ENCODE results near the gene HES3. TPM values are rescaled to one million over a fixed set of nuclear protein-coding genes. Genes with fewer than 3 reads are reported as not detected.

Gene HES3
- total and polyA plus RNA-seq, 9 donors, result not detected

DNA sequence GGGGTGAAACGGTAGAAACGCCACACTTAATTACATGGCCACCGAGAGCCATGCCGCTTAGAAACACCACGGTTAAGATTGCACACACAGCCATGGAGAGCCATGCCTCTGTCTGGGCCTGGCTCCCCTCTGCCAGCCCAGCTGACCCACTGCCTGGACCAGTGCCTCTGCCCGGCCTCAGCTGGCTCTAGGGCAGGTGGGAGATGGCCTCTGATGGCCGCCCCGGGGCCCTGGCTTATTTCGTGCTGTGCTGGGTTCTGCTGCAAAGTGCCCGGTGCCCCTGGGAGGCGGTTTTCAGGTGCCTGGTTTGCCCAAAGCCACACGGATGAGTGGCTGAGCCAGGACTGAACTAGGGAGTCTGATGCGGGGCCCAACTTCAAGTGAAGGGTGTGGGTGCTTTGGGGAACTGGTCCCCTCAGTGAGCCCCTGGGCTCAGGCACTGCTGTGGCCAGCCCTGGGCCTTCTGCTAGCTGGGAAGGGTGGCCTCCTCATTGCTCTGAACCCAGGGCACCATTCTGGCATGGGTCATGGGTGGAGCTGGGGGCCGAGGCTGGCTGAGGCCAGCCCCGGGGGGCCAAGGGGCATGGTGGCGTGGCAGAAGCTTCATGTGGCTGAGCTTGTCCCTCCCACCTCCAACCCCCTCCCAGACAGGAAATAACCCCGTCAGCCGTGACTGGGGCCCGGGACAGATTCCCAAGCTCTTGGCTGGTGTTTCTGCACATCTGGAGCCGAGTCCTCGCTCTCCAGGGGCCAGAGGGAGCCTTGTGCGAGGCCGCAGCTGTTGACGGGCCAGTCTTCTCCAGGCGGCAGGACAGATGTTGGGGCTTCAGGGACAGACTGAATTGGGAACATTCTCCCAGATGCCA lies 18.8 kb downstream of the HES3 start:
- H3K9me3 ChIP-seq, result no peaks in the 10 kb centered on the region
- no peaks in the 10 kb centered on the region for H3K27me3 ChIP-seq
- TF ChIP-seq, protein P1, sequence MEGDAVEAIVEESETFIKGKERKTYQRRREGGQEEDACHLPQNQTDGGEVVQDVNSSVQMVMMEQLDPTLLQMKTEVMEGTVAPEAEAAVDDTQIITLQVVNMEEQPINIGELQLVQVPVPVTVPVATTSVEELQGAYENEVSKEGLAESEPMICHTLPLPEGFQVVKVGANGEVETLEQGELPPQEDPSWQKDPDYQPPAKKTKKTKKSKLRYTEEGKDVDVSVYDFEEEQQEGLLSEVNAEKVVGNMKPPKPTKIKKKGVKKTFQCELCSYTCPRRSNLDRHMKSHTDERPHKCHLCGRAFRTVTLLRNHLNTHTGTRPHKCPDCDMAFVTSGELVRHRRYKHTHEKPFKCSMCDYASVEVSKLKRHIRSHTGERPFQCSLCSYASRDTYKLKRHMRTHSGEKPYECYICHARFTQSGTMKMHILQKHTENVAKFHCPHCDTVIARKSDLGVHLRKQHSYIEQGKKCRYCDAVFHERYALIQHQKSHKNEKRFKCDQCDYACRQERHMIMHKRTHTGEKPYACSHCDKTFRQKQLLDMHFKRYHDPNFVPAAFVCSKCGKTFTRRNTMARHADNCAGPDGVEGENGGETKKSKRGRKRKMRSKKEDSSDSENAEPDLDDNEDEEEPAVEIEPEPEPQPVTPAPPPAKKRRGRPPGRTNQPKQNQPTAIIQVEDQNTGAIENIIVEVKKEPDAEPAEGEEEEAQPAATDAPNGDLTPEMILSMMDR (IDR thresholded peaks at IDR 0.05), result no peak
- TF ChIP-seq POLR2A (IDR thresholded peaks at IDR 0.05) (no peak), EP300 (IDR thresholded peaks at IDR 0.05) (no peak)
- DNase-seq, result peak in 3 of 5 donors; percentile 51 to 63 (median 62)
- no peak overlapping the region for H3K27ac ChIP-seq
- no peak overlapping the region for H3K4me3 ChIP-seq
- H3K4me1 ChIP-seq (ENCODE audit: insufficient read depth), result peaks cover 23% of the 10 kb centered on the region
- WGBS, 3 donors, result 52 to 61% (median 54%) methylated on average over 25 of the region's 25 CpGs
- intact Hi-C loops (cut with DNase I), result no loop called here
- H3K36me3 ChIP-seq, result no peaks in the 10 kb centered on the region

DNA sequence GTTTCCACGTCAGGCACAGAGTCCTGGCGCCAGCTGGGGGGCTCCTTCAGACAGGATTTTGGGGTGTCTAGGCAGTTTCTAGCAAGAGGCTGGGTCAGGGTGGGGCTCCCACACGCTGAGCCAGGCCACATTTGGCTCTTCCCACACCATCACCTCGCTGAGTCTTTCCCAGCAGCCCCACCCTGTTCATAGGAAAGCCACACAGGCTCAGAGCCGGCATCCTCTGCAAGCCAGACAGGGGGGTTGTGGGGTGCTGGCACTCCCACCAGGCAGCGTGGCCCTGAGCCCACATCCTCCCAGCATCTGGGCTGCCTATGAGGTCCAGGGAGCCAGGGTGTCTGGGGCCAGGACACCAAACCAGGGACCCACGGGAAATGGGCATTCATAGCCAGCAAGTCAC lies 19.7 kb downstream of the HES3 start:
- no peak overlapping the region for H3K4me3 ChIP-seq
- no peaks in the 10 kb centered on the region for H3K36me3 ChIP-seq
- no peaks in the 10 kb centered on the region for H3K9me3 ChIP-seq
- peaks cover 23% of the 10 kb centered on the region for H3K4me1 ChIP-seq (ENCODE audit: insufficient read depth)
- TF ChIP-seq POLR2A (IDR thresholded peaks at IDR 0.05) (no peak), EP300 (IDR thresholded peaks at IDR 0.05) (no peak)
- TF ChIP-seq, protein P1 (IDR thresholded peaks at IDR 0.05), result no peak
- no peak overlapping the region for H3K27ac ChIP-seq
- intact Hi-C loops (cut with DNase I), result no loop called here
- H3K27me3 ChIP-seq, result no peaks in the 10 kb centered on the region
- DNase-seq, result no peak
- WGBS, 3 donors, result 60 to 77% (median 71%) methylated on average over 6 to 7 of the region's 7 CpGs

DNA sequence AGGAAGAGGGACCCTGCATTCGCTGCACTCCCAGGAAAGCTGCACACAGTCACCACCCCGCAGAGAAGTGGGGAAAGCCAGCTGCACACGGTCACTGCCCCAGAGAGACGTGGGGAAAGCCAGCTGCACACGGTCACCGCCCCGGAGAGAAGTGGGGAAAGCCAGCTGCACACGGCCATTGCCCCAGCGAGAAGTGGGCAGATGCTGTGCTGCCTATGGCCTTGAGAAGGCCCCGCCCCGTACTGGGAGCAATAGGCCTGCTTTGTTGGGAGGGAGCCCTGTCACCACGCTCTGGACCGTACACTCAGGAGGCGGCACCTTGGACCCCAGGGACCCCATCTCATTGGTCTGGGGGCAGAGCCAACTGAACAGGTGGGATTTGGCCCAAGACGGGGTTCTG lies 21.2 kb downstream of the HES3 start:
- Histone ChIP-seq H3K9me3 (no peaks in the 10 kb centered on the region), H3K4me1 (ENCODE audit: insufficient read depth) (peaks cover 19% of the 10 kb centered on the region), H3K27ac (no peak overlapping the region), H3K27me3 (no peaks in the 10 kb centered on the region), H3K4me3 (no peak overlapping the region), H3K36me3 (no peaks in the 10 kb centered on the region)
- 43 to 71% (median 63%) methylated on average over 15 of the region's 15 CpGs for WGBS, 3 donors
- TF ChIP-seq, protein P1 (IDR thresholded peaks at IDR 0.05), result no peak
- TF ChIP-seq POLR2A (IDR thresholded peaks at IDR 0.05) (no peak), EP300 (IDR thresholded peaks at IDR 0.05) (no peak)
- intact Hi-C loops (cut with DNase I), result no loop called here
- DNase-seq, result no peak

DNA sequence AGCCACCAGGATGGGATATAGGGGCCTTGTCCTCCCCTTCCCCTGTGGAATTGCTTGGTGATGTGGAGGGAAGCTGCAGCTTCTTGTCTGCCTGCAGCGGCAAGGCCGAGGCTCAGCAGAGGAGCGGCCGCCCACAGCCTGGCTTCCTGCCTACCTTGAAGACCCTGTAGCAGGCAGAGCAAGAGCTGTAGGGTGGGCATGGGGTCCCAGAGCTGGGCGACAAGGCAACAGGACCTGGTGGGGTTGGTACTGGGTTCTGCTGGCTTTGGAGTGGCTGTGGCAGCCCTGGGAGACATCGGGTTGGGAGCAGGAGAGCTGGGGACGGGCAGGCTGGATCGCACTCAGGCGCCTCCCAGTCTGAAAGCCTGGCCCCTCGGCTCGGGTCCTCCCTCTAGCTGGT lies 22.7 kb downstream of the HES3 start:
- 72 to 82% (median 75%) methylated on average over 11 of the region's 11 CpGs for WGBS, 3 donors
- peaks cover 19% of the 10 kb centered on the region for H3K4me1 ChIP-seq (ENCODE audit: insufficient read depth)
- intact Hi-C loops (cut with DNase I), result no loop called here

More for the DNA sequence above, 22.7 kb downstream of the HES3 start:
- Histone ChIP-seq H3K36me3 (no peaks in the 10 kb centered on the region), H3K27ac (no peak overlapping the region), H3K9me3 (no peaks in the 10 kb centered on the region), H3K4me3 (no peak overlapping the region), H3K27me3 (no peaks in the 10 kb centered on the region)
- TF ChIP-seq POLR2A (IDR thresholded peaks at IDR 0.05) (no peak), EP300 (IDR thresholded peaks at IDR 0.05) (no peak)
- TF ChIP-seq, protein P1 (IDR thresholded peaks at IDR 0.05), result no peak
- no peak for DNase-seq

Measured in ovary (tissue), 9 donors.